Mammary epithelial cell (primary cell): Measurements from ENCODE around the gene LRP1-AS.

Experiments
- CTCF ChIP-seq, 2 donors: IDR thresholded peaks in 1 of 2; conservative IDR thresholded peaks in 1 of 2; 2 replicates each; pipeline ENCODE4 v1.5.1; 2011 to 2012; ENCODE audit warnings: inconsistent platforms in 2 of 2, low read length in 2 of 2, mild to moderate bottlenecking in 2 of 2, control low read depth in 1 of 2, low read depth in 1 of 2; ENCODE audit not compliant: insufficient read depth in 1 of 2; ENCODE audit errors: extremely low read depth in 1 of 2
- EZH2 ChIP-seq: IDR thresholded peaks from 2 replicates; pipeline ENCODE4 v1.6.1; 2012; ENCODE audit warnings: low read length, inconsistent platforms, borderline replicate concordance

- TF ChIP-seq CTCF (conservative IDR thresholded peaks at IDR 0.05 in 1 of 2, IDR thresholded peaks at IDR 0.05 in 1 of 2; ENCODE audit: extremely low read depth in 1 of 2, insufficient read depth in 1 of 2, low read depth in 1 of 2, low read length in 2 of 2) (peak in 1 of 2 donors; percentile 29), EZH2 (no peak)
These were observed 4.6 kb upstream of the LRP1-AS start for GRCh38 chr12:57151741-57152630.
